ENCODE results near the gene SLC1A2. TPM values are rescaled to one million over a fixed set of nuclear protein-coding genes. Genes with fewer than 3 reads are reported as not detected.

SLC1A2 gene
- total RNA-seq (2014; rRNA removed; shearing (Covaris generic)): 0.84 and 1.7 TPM in 2 replicates

GRCh38 chr11:35419184-35419829 lies at the start of gene SLC1A2:
TSS of gene SLC1A2 (minus strand) at chr11:35419558. CDS start at chr11:35418966, 592 bp downstream.
- DNase-seq (ENCODE audit: low spot score): no peak

DNA sequence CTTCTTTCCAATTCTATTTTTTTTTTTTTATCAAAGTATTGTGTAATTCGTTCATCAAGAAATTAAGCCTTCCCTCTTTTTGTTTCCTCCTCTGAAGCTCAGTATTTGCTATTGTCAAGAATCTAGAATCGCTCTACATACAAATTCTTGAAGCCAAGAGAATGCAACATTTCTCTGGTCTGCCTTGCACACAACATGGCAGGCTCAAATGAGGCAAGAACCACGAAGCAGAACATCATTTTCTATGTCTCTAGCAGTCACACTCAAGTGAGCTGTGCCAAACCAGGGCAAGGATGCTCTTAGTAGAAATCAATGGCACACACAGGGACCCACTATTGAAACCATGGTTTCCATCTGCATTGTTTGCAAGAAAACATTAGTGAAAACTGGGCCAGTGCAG lies 46.7 kb upstream of the SLC1A2 start:
- no peak for DNase-seq (ENCODE audit: low spot score)

GRCh38 chr11:35464308-35464707 lies 45.0 kb upstream of the SLC1A2 start:
- DNase-seq (ENCODE audit: low spot score): no peak

DNA sequence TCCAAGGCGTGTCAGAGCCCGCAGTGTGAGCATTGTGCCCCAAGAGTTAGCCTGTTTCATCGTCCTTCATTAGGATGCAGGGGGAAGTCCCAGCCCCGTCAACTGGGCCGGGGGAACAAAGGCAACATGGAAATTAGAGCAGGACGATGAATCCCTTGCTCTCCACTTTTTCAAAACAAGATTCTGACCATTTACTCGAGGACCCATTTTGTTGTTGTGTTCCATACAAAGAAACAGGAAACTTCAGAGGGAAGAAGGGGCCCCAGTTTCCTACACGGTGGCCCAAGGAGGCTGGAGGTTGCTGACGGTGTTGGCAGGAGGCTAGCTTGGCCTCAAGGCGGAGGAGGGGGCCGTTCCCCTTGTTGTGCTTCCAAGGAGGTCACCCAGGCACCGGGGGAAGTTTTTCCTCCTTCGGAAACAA lies 44.0 kb upstream of the SLC1A2 start:
- no peak for DNase-seq (ENCODE audit: low spot score)

GRCh38 chr11:35461917-35462538 lies 42.7 kb upstream of the SLC1A2 start:
- no peak for DNase-seq (ENCODE audit: low spot score)

GRCh38 chr11:35459489-35459888 lies 40.1 kb upstream of the SLC1A2 start:
- no peak for DNase-seq (ENCODE audit: low spot score)

- no peak for DNase-seq (ENCODE audit: low spot score)
Observed at GRCh38 chr11:35458846-35459245, 39.5 kb upstream of the SLC1A2 start.

DNA sequence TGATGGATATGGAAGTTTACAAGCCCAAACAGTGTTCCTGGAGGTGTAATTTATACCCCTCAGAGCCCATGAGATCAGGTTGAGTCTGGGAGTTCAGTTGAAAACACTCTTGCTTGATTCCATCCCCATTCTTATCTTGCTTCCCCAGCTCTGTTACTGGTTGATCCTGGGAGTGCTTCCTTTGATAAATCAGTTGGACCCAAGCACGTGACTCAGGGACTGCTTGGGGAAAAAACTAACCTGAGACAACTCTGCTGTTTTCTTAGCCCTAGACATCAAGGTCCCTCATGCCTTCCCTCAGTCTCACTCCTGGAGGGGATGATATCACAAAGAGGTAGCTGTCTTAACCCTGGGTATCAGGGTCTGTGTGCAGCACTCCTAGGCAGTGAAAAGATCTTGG lies 35.0 kb upstream of the SLC1A2 start:
- no peak for DNase-seq (ENCODE audit: low spot score)

DNA sequence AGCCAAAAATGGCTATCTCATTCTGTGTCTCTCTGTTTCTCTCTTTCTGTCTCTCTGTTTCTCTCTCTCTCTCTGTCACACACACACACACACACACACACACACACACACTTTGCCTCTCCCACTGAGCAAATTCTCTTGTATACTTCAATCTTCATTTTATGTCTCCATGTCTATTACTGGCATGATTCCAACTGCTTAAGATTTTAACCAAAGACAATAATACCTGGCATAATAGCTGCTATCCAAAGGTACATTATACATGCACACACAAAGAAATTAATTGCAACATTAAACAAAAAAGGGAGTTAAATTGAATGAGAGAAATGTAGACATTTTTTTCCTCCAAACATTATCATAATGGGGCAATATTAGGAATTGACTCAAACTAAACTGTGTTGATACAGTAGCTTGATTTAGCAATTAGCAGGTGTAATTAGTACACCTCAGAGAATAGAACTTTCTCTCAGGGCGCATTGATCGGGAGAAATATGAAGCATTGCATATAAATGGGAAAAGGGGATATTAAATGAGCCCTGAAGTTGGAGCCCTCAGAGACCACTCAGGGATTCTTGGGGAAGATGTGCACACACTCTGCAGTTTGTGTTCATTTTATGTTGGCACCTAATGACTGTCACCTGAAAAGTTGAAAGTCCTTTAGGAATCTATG lies 17.4 kb upstream of the SLC1A2 start:
- no peak for DNase-seq (ENCODE audit: low spot score)

GRCh38 chr11:35433588-35433987 lies 14.2 kb upstream of the SLC1A2 start:
- DNase-seq (ENCODE audit: low spot score): no peak

DNA sequence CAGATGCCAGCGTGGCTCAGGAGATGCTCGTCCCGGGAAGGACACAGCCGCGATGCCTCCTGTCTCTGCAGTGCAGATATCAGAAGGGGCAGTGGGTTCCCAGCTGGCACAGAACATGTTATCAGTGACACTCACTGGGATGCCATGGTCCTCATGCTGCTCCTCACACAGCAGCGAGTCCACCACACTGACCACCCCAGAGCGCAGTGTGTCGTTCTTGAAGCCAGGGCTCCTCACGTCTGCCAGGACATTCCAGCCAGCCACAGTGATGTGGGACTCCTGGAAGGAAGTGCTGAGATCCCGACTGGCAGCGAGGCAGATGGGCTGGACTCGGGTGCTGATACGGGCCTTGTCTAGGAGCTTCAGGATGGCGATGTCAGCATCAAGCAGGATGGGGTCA lies 13.1 kb upstream of the SLC1A2 start:
- no peak for DNase-seq (ENCODE audit: low spot score)

DNA sequence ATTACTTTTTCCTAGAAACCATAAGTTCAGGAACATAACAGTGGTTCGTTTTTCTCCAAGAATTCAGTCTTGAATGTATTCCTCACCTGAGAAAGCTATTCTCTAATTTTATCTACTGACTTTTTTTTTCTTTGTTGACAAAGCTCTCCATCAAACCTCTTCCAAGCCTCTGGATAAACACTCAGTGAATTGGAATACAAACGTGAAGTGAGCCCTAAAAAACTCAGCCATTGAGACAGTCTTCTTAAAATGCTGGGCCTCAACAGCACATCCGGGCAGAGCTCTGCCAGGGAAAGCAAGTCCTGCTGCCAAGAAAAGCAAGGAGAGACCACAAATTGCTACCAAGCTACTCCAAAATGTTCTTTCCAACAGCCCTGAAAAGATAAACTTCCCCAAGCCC lies 7.7 kb upstream of the SLC1A2 start:
- peak; percentile 29 for DNase-seq (ENCODE audit: low spot score)

DNA sequence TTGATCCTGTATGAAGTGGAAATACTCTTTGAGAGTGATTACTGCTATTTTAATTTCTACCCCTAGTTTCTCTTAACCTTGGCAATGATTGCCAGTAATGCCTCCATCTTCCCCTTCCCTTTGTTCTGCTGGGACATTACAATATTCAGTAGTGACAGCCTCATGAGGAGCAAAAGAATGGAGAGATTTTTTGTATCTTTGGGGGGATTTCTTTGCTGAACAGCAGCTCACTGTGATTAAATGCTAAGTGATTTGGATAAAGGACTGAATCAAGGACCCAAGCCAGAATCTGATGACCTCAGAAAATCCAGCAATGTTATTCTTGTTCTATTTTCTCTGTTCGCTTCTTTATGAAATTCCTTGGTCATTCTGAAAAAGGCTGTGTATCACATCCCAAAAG lies 7.0 kb upstream of the SLC1A2 start:
- DNase-seq (ENCODE audit: low spot score): no peak

- DNase-seq (ENCODE audit: low spot score): no peak
Observed at GRCh38 chr11:35425603-35426212, 6.3 kb upstream of the SLC1A2 start.

GRCh38 chr11:35424157-35424940 lies 5.0 kb upstream of the SLC1A2 start:
- no peak for DNase-seq (ENCODE audit: low spot score)

GRCh38 chr11:35420371-35420770 lies 1.0 kb upstream of the SLC1A2 start:
- DNase-seq (ENCODE audit: low spot score): no peak

- DNase-seq (ENCODE audit: low spot score): no peak
Observed at GRCh38 chr11:35419830-35420333, 524 bp upstream of the SLC1A2 start.

DNA sequence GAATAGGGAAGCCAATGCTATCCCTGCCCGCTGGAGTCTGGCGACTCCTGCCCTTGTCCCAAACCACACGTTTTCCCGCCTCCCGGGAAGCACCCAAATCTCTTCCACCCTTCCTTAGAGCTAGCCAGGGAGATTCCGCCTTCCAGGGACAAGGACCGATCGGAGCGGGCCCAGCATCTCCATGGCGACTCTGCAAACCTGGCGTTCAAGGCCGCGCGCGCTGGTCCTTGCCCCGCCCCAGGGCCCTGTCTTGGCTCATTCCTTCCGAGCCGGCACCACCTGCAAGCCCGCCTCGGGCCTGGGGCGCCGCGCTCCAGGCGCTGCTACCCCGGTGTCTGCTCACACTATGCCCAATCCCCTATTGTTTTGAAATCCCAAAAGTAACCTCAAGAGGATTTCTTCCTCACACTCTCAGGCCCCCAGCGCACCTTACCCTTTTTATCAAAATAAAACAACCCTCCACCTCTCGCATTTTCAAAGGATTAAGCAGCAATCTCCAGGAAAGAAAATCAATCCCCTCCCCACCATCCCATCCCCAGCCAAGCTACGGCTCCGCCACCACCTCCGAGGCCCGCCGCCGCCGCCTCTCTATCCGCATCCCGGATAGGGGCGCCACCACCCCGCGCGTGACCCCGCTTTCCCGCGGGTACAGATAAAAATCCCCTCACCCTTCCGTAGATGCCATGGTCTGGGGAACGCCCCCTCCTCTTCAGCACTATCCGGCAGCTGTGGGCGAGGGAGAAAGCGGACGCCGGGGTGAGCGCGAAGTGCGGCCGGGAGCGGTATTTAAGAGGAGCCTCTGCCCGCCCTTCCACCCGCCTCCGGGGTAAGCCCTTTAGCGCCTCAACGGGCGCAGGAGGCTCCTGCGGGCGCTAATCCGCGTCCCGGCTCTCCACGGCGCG lies 825 bp downstream of the SLC1A2 start:
- no peak for DNase-seq (ENCODE audit: low spot score)

GRCh38 chr11:35415487-35415886 lies 3.9 kb downstream of the SLC1A2 start:
- no peak for DNase-seq (ENCODE audit: low spot score)

GRCh38 chr11:35414776-35415175 lies 4.6 kb downstream of the SLC1A2 start:
- no peak for DNase-seq (ENCODE audit: low spot score)

DNA sequence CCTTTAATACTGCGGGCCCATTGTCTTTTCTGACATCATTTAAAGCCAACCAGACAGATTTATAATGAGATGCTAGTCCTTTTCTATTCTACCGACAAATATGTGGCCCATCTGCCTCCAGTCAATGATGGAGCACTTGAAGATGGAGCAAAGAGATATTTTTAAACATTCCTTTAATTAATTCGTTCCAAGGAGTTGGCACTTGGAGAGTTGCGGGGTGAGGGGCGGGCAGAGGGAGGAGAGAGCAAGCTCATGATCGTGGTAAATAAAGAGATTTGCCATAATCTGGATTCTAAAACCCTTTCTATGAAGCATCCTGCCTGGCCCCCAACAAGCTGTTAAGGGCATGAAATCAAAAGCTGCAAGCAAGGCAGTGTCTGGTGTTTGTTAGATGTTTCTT lies 5.0 kb downstream of the SLC1A2 start:
- no peak for DNase-seq (ENCODE audit: low spot score)
